GM10266 (cell line): ENCODE data around the gene SLC35F3.

Source experiments
- DNase-seq: peaks from one replicate; pipeline ENCODE4 v3.0.0; 2012; ENCODE audit errors: extremely low spot score
- TF ChIP-seq, protein P1 (sequence below): IDR thresholded peaks from 2 replicates; pipeline ENCODE4 v1.5.1; 2012; ENCODE audit warnings: mild to moderate bottlenecking, low read depth; ENCODE audit not compliant: control insufficient read depth, insufficient read depth; ENCODE audit errors: missing control alignments

The SLC35F3 gene

DNA sequence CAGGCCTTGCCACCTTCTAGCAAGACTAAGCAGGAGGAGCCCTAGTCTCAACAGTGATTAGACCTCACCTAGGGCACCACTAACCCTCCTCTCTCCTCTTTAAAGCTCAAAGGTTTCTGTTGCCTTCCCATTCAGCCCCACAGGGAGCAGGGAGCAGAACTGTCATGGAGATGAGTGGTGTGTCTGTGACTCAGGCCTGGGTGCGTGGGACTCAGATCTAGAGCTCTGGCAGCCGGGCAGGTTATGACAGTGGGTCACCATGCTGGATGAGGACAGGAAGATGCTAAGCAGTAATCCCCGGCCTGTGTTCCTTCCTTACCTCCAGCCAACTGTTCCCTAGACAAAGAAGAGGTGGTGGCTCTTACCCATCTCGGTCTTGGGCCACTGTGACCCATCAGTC is 408.7 kb downstream of the SLC35F3 start:
- TF ChIP-seq, protein P1, sequence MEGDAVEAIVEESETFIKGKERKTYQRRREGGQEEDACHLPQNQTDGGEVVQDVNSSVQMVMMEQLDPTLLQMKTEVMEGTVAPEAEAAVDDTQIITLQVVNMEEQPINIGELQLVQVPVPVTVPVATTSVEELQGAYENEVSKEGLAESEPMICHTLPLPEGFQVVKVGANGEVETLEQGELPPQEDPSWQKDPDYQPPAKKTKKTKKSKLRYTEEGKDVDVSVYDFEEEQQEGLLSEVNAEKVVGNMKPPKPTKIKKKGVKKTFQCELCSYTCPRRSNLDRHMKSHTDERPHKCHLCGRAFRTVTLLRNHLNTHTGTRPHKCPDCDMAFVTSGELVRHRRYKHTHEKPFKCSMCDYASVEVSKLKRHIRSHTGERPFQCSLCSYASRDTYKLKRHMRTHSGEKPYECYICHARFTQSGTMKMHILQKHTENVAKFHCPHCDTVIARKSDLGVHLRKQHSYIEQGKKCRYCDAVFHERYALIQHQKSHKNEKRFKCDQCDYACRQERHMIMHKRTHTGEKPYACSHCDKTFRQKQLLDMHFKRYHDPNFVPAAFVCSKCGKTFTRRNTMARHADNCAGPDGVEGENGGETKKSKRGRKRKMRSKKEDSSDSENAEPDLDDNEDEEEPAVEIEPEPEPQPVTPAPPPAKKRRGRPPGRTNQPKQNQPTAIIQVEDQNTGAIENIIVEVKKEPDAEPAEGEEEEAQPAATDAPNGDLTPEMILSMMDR = no peak
- DNase-seq = no peak

DNA sequence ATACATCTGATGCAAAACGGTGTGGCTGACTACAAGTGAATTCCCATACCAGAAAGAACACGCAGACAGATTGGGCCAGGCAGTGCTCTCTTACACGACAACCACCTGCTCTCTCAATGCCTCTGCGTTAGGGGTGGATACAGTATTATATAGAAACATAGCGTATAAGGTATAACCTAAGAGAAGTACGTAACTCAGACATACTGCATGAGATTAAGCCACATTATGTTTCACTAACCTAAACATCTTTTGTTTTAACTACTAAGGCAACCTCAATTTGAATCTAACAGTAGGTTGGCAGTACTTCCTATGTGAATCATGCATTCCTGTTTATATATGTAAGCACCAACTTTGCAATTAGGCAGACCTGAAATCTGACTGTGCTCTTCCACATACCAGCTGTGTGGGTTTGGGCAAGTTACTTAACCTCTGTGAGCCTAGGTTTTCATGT is 410.6 kb downstream of the SLC35F3 start:
- DNase-seq = no peak
- TF ChIP-seq, protein P1 = no peak

DNA sequence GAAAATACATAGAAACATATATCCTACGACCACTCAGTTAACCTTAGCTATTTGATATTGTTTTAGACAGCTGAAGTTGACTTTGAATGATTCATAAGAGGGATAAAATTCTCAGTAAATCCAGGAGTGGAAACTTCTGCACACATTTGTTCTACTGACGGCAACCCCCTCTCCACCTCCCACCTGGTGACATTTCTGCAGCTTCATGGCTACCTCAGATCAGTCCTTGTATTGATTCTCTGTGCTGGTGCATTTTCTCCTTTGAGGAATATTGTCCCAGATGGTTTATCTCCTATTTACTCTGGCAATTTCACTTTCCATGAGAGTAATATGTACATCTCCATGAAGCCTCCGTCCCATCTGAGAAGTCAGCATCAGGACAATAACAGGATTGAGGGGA is 411.1 kb downstream of the SLC35F3 start:
- TF ChIP-seq, protein P1 = no peak
- no peak for DNase-seq

DNA sequence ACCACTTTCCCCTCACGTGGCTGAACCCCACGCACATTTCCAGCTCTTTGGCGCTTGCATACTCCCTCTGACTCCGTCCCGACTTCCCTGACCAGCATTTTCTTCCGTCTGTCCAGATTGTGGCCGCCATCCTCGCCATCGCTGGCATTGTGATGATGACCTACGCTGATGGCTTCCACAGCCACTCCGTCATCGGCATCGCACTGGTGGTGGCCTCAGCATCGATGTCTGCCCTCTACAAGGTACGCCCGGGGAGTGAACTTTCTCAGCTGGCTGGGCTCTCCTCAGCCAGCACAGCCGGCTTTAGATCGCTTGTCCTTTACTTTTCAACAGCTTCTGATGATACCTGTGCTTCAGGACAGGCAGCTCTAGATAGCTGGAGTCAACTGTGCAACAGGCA is 412.0 kb downstream of the SLC35F3 start:
- DNase-seq = no peak
- TF ChIP-seq, protein P1 = no peak

DNA sequence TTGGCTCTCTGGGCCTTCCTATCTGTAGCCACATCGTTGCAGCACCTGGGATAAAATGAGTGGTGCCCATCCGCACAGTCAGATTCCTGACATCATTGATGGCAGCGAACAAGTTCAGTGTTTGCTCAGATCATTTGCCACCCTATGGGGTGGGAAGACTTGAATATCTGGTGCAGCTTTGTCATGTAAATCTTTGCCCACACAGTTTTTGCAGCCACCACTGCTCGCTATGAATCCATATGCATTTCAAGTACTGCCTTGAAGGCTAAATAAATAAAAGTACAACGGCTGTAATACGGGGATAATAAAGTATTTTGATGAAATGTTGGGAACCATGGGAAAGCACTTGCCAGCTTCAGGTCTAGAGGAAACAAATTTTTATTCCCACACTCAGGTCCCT is 412.5 kb downstream of the SLC35F3 start:
- TF ChIP-seq, protein P1 = no peak
- no peak for DNase-seq

DNA sequence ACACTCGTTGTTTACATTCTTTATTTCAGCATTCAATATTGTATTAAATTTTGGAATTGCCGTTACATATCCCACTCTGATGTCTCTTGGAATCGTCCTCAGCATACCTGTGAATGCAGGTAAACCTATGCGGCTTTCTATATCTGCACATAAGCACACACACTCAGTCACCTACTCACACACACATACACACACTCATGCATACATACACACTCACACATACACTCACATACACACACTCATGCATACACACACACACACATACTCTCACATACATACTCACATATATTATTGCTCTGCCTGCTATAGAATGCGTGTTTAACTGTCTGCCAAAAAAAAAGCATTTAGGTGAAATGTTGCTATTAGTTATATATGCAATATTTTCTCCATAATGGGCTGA is 415.6 kb downstream of the SLC35F3 start:
- DNase-seq = no peak
- TF ChIP-seq, protein P1 = no peak

DNA sequence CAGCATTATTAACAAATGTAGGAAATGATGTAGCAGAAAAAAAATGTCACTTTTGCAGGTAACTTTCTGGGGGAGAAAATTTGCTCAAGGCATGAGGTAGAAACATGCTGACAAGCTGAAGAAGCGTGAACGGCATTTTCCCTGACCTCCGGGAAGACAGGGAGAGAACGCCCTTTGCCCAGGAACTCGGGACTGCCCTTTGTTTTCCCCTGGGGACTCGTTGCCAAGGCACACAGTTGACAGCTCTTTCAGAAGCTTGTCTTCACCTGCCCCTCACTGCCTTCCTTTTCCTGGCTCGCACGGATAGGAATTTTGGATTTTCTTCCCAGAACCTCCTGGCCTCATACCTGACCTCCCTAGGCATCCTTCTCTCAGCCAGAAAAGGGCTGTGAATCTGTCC is 416.1 kb downstream of the SLC35F3 start:
- DNase-seq = no peak
- TF ChIP-seq, protein P1 = no peak

DNA sequence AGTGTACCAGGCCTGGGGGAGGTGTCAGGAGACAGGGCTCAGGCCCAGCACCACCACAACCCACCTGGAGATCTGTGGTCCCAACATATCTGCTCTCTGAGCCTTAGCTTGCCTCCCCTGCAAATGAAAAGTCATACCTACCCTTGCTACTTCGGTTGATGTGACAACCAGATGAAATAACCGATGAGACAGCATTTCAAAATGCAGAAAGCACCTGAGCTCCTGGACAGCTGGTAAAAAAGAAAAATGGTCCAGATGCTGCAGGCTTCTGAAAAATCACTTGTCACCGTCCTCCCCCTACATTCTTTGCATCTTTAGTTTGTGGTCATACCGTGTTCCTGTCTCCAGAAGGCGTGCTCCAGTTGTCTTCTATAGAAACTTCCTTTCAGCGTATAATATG is 416.8 kb downstream of the SLC35F3 start:
- DNase-seq = no peak
- TF ChIP-seq, protein P1 = no peak
